DOHH2 (cell line): ENCODE data around the gene PEMT.

ENCODE experiments used
- H3F3A ChIP-seq: fragments of 200-600 bp; sonication (generic), shearing (Covaris generic); 2 replicates; pipeline ENCODE4 v1.6.0; 2016; ENCODE audit warnings: antibody characterized with exemption, mild to moderate bottlenecking; ENCODE audit not compliant: control insufficient read depth, insufficient read depth
- H3K27ac ChIP-seq: fragments of 200-600 bp; sonication (generic); 2 replicates; pipeline ENCODE4 v1.5.1; 2014; ENCODE audit warnings: low read depth, mild to moderate bottlenecking, low read length, moderate library complexity
- H3K27me3 ChIP-seq: fragments of 200-600 bp; sonication (generic); 2 replicates; pipeline ENCODE4 v1.6.1; 2014; ENCODE audit warnings: mild to moderate bottlenecking, low read length, mixed read lengths; ENCODE audit not compliant: control insufficient read depth
- H3K36me3 ChIP-seq: fragments of 200-600 bp; sonication (generic); 2 replicates; pipeline ENCODE4 v1.6.1; 2014; ENCODE audit warnings: mild to moderate bottlenecking, low read length, moderate library complexity, mixed read lengths; ENCODE audit not compliant: control insufficient read depth
- H3K4me1 ChIP-seq: fragments of 200-600 bp; sonication (generic); 2 replicates; pipeline ENCODE4 v1.6.1; 2014; ENCODE audit warnings: mild to moderate bottlenecking, low read length, mixed read lengths; ENCODE audit not compliant: control insufficient read depth
- H3K4me2 ChIP-seq: fragments of 200-600 bp; sonication (generic); 2 replicates; pipeline ENCODE4 v1.6.0; 2014; ENCODE audit warnings: mild to moderate bottlenecking, low read length, moderate library complexity
- H3K4me3 ChIP-seq: fragments of 200-600 bp; sonication (generic); 2 replicates; pipeline ENCODE4 v1.5.1; 2014; ENCODE audit warnings: mild to moderate bottlenecking, low read length, mixed read lengths
- H3K79me2 ChIP-seq: fragments of 200-600 bp; sonication (generic); 2 replicates; pipeline ENCODE4 v1.6.1; 2014; ENCODE audit warnings: mild to moderate bottlenecking, low read length, mixed read lengths; ENCODE audit not compliant: control insufficient read depth
- H3K9me2 ChIP-seq: fragments of 200-600 bp; sonication (generic); replicated peaks from 2 replicates; pipeline ENCODE4 v1.6.1; 2014; ENCODE audit warnings: mild to moderate bottlenecking, low read length, mixed read lengths; ENCODE audit not compliant: control insufficient read depth
- H3K9me3 ChIP-seq: fragments of 200-600 bp; sonication (generic); 2 replicates; pipeline ENCODE4 v1.6.1; 2014; ENCODE audit warnings: antibody characterized with exemption, low read length, mixed read lengths; ENCODE audit not compliant: control insufficient read depth, insufficient read depth
- H4K20me1 ChIP-seq: fragments of 200-600 bp; sonication (generic); 2 replicates; pipeline ENCODE4 v1.6.0; 2014; ENCODE audit warnings: low read depth, mild to moderate bottlenecking, antibody characterized with exemption, low read length, moderate library complexity; ENCODE audit not compliant: control insufficient read depth, insufficient read depth
- EZH2phosphoT487 ChIP-seq: fragments of 200-600 bp; sonication (generic); IDR thresholded peaks from 2 replicates; pipeline ENCODE4 v1.6.1; 2017; ENCODE audit warnings: borderline replicate concordance, mild to moderate bottlenecking, antibody characterized with exemption, low read length, moderate library complexity, mixed read lengths
- TF ChIP-seq, protein P1 (sequence below): fragments of 200-600 bp; sonication (generic); IDR thresholded peaks from one replicate; pipeline ENCODE4 v1.5.1; 2014; ENCODE audit warnings: antibody characterized with exemption, mild to moderate bottlenecking, low read depth, low read length; ENCODE audit not compliant: poor library complexity, severe bottlenecking

Gene PEMT

DNA sequence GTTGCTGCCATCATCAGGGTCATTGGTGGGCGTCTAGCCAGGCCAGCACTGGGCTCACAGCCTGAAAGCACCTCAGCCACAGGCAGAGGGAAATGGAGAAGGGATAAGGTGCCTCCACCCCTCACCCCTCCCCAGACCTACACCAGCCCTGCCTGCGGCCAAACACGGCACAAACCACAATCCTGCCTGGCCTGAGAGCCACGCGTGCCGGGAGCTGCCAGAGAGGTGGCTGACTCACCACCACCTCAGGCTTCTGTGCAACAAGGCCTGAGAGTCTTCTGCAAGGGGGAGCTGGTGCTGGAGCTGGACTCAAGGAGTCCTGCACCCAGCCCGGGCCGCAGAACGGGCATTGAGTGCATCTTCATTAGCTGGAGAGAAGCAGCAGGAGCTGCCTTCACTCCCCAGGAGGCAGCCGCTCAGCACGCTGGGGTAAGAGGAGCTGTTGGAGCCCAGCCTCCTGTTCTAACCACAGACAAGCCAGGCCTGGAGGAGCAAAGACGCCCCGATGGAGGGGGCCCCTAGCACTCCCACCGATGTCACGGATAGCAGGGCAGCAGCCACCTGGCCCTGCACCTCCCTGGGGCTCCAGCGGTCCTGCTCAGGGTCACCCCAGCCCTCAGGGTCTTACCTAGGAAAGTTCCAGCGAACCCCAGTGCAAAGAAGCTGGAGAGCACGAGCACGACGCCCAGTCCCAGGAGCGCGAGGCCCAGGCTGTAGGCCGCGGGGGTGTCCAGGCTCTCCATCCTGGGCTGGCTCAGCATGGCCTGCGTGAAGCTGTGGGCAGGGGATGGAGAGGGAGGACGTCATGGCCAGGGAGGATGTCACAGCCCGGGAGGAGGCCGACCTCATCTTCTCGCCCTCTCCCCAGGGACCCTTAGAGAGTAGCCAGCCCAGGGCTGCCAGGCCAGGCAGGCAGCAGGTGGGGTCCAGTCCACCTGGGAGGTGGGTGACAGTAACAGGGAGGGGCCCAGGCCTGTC is 79.3 kb downstream of the PEMT start:
- H3K4me1 ChIP-seq = peaks cover 5% of the 10 kb centered on the region; the same call in 1 of the 2 replicates
- H3K27me3 ChIP-seq = no peaks in the 10 kb centered on the region
- no peak for TF ChIP-seq EZH2phosphoT487
- TF ChIP-seq, protein P1, sequence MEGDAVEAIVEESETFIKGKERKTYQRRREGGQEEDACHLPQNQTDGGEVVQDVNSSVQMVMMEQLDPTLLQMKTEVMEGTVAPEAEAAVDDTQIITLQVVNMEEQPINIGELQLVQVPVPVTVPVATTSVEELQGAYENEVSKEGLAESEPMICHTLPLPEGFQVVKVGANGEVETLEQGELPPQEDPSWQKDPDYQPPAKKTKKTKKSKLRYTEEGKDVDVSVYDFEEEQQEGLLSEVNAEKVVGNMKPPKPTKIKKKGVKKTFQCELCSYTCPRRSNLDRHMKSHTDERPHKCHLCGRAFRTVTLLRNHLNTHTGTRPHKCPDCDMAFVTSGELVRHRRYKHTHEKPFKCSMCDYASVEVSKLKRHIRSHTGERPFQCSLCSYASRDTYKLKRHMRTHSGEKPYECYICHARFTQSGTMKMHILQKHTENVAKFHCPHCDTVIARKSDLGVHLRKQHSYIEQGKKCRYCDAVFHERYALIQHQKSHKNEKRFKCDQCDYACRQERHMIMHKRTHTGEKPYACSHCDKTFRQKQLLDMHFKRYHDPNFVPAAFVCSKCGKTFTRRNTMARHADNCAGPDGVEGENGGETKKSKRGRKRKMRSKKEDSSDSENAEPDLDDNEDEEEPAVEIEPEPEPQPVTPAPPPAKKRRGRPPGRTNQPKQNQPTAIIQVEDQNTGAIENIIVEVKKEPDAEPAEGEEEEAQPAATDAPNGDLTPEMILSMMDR = no peak
- no peaks in the 10 kb centered on the region for H3K79me2 ChIP-seq
- no peaks in the 10 kb centered on the region for H3K9me3 ChIP-seq
- H3K4me3 ChIP-seq = no peak overlapping the region
- no peak overlapping the region for H3K4me2 ChIP-seq
- no peaks in the 10 kb centered on the region for H3K9me2 ChIP-seq
- H4K20me1 ChIP-seq = no peaks in the 10 kb centered on the region
- H3K27ac ChIP-seq = no peak overlapping the region
- no peaks in the 10 kb centered on the region for H3F3A ChIP-seq
- H3K36me3 ChIP-seq = no peaks in the 10 kb centered on the region

DNA sequence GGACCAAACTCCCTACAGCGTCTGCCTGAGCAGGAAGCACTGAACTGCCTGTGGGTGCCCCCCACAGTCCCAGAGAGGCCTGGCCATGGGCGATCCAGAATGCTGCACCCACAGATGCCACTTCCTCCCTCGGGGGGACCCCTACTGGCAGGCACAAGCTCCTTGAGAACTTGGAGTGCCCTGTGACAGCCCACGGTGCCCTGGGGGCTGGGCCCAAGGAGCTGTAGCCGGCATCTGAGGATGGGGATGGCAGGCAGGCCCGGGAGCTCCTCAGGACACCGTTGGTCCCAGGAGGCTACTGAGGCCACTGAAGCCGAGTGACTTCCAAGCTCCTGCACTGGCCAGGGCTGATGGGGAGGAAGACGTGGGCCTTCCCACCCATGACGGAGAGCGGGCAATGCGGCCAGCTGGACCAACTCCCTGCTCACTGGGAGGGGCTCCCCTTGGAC is 80.2 kb downstream of the PEMT start:
- Histone ChIP-seq H3K27me3 (no peaks in the 10 kb centered on the region), H3K4me2 (no peak overlapping the region), H3K79me2 (no peaks in the 10 kb centered on the region), H3K36me3 (no peaks in the 10 kb centered on the region), H3K9me3 (no peaks in the 10 kb centered on the region), H3K4me1 (peaks cover 5% of the 10 kb centered on the region; the same call in 1 of the 2 replicates), H3K4me3 (no peak overlapping the region), H3F3A (no peaks in the 10 kb centered on the region), H3K27ac (no peak overlapping the region), H3K9me2 (no peaks in the 10 kb centered on the region), H4K20me1 (no peaks in the 10 kb centered on the region)
- no peak for TF ChIP-seq EZH2phosphoT487

DNA sequence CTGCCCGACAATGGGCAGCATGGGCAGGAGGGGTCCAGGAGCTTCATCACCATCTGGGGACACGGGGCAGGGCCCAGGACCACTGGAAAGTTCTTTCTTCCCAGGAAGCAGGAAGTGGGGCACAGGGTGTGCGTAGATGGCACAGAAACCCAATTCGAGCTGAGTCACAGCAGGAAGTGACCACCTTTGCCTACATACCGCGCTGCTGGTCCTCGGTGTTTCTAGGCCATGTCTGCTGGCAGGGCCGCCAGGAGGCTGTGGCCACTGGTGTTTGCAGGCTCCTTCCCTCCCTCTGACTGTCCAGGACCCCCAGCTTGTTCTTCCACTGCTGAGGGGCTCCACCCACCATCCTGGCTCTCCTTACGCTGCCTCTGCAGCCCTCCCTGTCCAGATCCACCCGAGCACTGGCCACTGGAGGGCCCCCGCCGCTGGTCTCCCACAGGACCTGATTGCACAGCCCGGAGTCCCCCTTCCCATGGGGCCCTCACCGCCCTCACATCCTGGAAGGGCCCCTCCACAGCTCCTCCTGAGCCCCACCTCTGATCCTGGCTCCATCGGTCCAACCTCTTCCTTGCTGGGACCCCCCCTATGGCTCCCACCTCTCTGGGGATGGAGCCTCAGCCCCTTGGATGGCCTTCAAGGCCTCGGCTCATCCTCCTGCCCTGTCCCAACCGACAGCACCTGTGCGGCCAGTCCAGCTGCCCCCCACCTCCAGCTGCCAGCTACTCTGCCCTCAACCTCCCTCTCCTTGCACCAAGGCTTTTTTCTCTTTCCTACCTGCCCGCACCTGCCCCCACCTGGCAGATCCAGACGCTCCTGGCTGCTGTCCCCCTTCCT is 80.8 kb downstream of the PEMT start:
- H3K27ac ChIP-seq = no peak overlapping the region
- H3K4me2 ChIP-seq = no peak overlapping the region
- H3K27me3 ChIP-seq = no peaks in the 10 kb centered on the region
- peaks cover 5% of the 10 kb centered on the region; the same call in 1 of the 2 replicates for H3K4me1 ChIP-seq
- no peak overlapping the region for H3K4me3 ChIP-seq
- H3K36me3 ChIP-seq = no peaks in the 10 kb centered on the region
- H4K20me1 ChIP-seq = no peaks in the 10 kb centered on the region
- H3K9me3 ChIP-seq = no peaks in the 10 kb centered on the region
- no peaks in the 10 kb centered on the region for H3K9me2 ChIP-seq
- no peaks in the 10 kb centered on the region for H3F3A ChIP-seq
- H3K79me2 ChIP-seq = no peaks in the 10 kb centered on the region
- no peak for TF ChIP-seq EZH2phosphoT487
- TF ChIP-seq, protein P1 = no peak
